Activated naive CD4-positive, alpha-beta T cell (primary cell): ENCODE results near the gene DCTPP1.
"Not testable (repeated sequence)": the region's sequence is repeated elsewhere in the genome, so short reads cannot be mapped to it uniquely, and the experiment has no call there.

Experiments used
- DNase-seq, 4 experiments: peaks; one replicate each; lab custom pipeline; 2025; lab: John Stamatoyannopoulos, UW

Gene DCTPP1

DNA sequence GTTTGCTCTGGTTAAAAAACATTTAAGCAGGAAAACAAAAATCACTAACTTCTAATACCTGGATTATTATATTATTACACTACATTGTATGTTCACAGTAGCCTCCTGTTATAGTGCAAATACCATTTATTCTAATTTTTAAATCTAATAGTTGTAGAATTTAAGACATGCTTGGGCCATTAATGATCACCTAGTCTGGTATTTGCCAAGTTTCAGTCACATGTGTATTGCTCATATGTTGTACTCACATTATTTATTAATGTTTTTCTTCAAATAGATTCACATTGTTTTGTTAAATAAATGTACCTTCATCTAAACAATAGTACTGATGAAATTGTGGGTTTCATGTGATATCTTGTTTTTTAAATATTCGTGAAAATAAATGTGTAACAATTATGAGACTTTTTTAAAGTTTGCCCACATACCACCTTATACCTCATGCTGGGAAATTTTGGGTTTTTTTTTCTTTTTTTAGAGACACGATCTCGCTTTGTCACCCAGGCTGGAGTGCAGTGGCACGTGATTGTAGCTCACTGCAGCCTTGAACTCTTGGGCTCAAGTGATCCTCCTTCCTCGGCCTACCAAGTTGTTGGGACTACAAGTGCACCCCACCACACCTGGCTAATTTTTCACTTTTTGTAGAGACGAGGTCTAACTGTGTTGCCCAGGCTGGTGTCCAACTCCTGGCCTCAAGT lies 16.6 kb downstream of the DCTPP1 start:
- DNase-seq: no peak

DNA sequence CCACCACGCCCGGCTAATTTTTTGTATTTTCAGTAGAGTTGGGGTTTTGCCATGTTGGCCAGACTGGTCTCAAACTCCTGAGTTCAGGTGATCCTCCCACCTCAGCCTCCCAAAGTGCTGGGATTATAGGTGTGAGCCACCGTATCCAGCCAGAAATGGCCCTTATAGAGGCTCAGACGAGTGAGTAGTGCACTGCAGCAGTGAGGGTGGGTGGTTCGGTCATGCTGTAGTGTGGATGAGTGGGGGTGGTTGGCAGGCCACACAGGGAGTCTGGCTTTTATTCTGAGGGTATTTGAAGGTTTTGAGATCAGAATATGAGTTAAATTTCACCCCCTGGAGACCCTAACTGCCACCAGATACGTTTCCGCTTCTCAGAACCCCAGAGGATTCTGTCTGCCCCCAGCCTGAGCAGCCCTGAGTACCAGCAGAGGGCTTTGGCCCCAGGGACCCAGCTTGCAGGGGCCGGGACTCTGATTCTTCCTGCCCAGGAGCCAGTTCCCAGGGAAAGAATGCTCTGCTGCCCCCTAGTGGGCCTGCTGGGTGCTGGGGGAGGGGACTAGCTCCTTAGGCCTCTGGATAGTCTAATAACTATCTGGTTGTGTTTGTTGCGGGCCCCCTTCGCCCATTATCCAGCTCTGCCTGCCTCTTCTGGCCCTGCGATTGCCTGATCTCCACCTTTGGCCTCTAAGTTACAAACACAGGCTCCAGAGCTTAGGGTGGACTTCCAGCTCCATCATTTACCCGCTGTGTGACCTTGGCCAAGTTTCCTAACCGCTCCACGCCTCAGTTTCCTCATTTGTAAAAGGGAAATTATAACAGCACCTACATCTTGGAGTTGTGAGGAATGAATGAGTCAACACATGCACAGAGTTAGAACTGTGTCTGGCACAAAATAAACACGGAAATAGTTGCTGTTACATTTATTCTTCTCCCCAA lies 20.4 kb downstream of the DCTPP1 start:
- peak; percentile 79 to 94 (median 93) for DNase-seq

DNA sequence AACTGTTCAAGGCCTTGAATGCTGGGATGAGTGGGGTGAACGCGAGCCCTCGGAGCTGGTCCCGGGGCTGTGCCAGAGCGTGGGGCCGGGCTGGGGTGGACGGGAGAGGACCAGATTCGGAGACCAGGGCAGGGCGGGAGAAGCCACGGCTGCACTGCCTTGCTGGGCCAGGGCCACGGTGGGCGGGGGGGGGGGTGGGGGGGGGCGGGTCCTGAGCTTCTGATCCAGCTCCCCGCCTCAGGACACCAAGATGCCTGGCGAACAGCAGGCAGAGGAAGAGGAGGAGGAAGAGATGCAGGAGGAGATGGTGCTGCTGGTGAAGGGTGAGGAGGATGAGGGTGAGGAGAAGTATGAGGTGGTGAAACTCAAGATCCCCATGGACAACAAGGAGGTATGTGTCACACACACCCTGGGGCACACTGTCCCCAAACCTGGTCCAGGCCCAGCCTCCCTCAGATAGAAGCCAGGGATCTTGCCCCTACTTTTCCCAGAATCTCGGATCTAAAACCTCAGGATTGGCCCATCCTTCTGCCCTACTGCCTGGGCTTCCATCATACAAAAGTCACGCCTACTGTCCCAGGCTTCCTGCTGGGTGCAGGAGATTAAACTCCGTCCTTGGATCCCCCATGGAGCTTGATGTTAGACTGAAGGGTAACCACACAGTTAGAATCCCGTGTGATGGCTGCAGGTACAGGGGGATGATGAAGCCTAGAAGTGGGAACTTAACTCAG lies 21.9 kb downstream of the DCTPP1 start:
- no peak for DNase-seq

DNA sequence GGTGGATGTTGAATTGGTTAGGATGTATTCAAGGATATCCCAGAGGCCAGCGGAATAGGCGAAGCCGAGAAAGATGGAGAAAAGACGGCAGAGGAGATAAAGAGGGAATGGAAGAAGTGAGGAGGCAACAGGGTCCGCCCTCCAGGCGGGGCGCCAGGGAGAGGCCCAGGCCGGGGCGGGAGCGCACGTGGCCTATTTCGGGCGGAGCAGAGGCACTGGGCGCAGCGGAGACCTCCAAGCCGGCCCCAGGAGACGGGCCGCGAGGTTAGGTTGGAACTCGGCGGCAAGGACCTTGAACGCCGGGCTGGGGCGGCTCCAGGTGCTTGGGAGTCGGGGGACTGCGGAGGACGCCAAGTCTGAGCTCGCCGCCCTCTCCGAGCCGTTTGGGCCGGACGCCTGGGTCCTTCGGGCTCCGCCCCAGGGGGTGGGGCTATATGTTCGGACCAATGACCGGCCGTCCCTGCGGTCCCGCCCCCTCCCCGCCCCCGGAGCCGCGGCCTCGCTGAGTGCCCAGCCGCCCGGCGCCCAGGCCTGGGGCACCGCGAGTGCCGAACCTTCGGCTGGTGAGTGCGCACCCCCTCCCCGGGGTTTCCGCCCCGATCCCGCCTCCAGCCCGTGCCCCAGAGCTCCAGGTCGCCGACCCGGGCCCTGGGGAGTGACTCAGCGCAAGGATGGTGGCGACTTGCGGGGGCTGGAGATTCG lies 22.6 kb downstream of the DCTPP1 start, which contains the start of gene ZNF771:
TSS of gene ZNF771 (plus strand) at position 505 of the 702 bp plus-strand sequence. CDS start 448 bp downstream, outside the sequence.
- peak; percentile 72 to 85 (median 74) for DNase-seq

DNA sequence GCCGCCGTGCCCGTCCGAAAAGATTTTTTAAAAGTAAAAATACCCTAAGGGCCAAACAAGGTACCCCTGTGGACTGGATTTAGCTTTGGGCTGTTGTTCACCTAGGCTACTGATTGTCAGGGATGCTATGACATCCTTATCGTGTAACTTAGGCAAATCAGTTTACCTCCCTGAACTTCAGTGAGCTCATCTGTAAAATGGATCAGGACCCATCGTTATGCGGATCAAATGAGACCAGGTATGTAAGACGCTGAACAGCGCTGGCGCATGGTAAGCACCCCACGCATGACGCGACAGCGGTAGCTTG lies 23.1 kb downstream of the DCTPP1 start:
- no peak for DNase-seq

DNA sequence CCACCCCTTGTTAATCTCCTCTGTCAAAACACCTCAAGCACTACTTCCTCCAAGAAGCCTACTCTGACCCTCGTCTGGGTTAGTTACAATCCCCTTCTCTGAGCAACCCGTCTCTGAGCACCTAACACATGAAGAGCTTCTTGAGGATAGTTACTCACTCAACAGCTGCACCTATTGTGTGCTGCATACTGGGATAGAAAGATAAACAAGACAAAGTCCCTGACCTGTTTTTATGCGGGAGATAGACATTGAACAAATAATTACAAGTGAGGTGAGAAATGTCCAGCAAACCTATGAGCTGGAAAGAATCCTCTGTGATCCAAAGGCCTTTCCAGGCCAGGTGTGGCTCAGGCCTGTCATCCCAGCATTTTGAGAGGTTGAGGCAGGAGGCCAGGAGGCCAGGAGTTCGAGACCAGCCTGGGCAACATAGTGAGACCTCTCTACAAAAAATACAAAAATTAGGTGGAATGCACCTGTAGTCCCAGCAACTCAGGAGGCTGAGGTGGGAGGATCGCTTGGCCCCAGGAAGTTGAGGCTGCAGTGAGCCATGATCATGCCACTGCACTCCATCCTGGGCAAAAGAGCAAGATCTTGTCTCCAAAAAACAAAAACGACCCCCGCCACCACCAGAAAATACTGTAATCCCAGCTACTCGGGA lies 27.9 kb downstream of the DCTPP1 start:
- no peak for DNase-seq

DNA sequence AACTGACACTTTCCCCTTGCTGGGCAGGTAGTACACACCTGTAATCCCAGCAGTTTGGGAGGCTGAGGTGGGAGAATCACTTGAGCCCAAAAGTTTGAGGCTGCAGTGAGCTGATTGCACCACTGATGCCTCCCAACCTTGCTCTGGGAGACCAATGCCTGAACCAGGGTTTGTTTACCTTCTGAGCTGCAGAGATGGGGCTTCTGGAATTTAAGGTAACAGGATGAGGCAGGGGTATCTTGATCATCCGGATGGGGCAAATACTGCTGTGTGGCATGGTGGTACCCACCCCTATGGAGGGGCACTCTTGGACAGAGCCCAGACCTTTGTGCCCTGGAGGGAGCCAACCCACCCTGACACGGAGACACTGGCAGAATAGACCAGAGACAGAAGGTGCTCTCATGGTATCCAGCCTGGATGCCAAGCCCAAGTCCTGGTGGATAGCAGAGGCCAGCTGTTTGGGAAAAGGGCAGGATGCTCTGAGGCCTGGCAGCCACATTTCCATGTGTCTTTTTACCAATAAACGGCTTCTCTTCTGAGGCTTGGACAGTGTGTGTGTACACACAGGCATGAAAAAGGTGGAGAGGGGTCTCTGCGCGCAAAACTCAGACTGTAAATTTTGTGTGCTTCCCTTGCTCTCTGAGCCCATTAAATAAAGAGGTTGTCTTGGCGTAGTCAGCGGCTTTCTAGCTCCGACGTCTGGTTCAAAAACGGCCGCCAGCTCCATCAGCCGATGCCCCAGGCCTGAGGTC lies 30.2 kb downstream of the DCTPP1 start:
- no peak for DNase-seq

DNA sequence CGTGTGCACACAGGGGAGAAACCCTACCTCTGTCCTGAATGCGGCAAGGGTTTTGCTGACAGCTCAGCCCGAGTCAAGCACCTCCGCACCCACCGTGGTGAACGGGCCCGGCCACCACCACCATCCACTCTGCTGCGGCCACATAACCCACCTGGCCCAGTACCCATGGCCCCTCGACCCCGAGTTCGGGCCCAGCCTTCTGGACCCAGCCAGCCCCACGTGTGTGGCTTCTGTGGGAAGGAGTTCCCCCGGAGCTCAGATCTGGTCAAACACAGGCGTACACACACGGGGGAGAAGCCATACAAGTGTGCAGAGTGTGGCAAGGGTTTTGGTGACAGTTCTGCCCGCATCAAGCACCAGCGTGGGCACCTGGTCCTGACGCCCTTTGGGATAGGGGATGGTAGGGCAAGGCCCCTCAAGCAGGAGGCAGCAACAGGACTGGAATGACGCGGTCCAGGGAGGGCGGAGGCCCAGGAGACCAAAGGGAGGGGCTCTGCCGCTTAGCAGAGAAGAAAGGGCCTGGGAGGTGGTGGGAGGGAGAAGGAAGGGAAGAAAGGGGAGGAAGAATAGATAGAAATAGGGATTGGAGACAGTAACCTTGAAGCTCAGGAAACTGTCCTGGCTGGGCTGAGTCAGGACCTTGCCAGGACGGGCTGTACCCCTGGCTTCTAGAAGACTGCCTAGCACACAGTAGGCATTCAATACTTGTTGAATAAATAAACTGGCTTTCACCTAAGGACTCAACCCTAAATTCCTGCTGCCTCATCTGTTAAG lies 31.0 kb downstream of the DCTPP1 start:
- no peak for DNase-seq

DNA sequence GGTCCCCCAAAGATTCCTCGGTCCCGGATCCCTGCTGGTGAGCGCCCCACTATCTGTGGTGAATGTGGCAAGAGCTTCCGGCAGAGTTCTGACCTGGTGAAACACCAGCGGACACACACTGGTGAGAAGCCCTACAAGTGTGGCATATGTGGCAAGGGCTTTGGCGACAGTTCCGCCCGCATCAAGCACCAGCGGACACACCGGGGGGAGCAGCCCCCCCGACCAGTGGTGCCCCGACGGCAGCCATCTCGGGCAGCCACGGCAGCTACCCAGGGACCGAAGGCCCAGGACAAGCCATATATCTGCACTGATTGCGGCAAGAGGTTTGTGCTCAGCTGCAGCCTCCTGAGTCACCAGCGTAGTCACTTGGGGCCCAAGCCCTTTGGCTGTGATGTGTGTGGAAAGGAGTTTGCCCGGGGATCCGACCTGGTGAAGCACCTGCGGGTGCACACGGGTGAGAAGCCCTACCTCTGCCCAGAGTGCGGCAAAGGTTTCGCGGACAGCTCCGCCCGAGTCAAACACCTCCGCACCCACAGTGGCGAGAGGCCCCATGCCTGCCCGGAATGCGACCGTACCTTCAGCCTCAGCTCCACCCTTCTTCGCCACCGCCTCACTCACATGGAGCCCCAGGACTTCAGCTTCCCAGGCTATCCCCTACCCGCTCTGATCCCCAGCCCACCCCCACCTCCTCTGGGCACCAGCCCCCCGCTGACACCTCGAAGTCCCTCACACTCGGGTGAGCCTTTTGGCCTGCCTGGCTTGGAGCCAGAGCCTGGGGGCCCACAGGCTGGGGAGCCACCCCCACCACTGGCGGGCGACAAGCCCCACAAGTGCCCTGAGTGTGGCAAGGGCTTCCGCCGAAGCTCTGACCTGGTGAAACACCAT lies 31.8 kb downstream of the DCTPP1 start:
- DNase-seq: no peak

DNA sequence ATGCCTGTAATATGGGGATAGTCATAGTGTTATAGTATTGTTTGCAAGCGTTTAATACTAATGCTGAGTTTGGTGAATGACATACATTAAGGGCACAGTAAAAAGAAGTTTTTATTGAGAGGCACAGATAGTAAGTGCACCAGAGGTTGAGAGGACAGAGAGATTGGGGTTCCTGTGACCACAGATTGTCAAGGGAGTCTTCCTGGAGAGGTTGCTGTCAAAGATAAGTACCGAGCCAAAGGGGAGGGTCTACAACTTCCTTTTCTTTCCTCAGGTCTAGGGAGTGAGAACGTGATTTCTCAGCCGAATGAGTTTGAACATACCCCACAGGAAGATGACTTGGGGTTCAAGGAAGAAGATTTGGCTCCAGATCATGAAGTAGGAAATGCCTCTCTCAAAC lies 32.8 kb downstream of the DCTPP1 start:
- DNase-seq: no peak

DNA sequence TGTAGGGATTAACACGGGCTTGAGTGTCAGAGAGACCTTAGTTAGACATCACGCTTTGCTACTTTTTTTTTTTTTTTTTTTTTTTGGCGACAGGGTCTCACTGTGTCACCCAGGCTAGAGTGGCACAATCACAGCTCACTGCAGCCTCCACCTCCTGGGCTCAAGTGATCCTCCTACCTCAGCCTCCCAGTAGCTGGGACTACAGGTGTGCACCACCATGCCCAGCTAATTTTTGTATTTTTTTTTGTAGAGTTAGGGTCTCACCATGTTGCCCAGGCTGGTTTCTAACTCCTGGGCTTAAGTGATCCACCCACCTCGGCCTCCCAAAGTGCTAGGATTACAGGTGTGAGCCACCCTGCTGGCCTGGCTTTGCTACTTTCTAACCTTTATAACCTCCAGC lies 33.2 kb downstream of the DCTPP1 start:
- not testable (repeated sequence) for DNase-seq

DNA sequence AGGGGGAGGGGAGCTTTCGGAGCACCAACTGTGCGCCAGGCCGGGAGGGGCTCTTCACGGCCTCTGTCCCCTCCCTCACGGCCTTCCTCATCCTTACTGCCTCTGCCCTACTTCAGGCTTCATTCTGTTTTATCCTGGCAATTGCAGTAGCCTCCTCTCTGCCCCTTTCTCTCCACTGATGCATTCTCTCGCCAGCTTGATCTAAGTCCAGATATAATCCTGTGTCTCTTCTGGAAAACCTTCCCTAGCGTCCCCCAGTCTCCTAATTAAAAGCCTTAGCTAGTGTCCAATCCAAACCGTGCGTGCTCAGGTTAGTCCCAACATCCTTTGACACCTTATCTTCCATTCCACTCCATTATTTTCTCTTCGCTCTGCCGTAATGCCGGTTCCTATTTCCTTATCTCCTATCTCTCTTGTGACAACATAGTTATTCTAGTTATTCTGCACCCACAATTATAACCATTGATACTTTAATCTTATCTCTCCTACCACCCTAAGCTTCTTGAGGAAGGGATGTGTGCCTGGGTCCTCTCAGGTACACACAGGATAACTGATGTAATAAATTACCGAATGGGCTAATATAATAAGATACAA lies 33.7 kb downstream of the DCTPP1 start:
- no peak for DNase-seq

DNA sequence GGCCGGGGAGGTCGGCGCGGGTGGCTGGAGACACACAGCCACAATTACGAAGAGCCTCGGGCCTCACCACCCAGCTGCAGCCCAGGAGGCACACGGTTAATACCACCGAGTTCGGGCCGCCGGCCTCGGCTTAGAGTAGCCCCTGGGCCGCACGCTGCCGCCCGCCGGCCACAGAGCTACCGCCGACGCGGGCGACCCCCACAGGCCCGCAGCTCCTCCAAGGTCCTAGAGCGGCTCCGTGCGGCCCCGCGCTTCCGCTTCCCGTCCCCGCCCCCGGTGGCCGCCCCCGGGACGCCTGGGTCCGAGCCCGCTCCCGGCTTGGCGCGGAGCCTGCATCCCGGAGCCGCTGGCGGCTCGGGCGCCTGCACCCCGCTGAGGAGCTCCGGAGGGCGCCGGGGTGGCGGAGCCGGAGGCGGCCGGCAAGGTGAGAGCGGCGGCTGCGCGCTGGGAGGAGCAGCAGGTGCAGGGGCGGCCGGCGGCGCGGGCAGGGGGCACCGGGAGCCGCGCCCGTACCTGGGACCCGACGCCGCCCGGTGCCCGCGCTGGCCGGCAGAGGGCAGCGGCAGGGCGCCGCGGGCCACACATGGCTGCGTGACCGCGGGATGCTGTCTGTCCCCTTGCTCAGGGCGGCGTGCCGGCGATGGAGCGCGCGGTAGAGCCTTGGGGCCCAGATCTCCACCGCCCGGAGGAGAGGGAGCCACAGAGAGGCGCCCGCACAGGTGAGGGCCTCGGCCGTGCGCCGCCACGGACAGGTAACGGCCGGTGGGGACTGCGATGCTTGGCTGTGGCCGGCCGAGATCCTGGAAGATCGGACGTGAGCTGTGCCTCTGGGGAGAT lies 34.5 kb downstream of the DCTPP1 start, which contains the start of gene ZNF48:
TSS of gene ZNF48 (plus strand) at position 266 of the 837 bp plus-strand sequence. CDS start at position 641, 375 bp downstream.
- DNase-seq: peak in 1 of 4 experiments; percentile 56

DNA sequence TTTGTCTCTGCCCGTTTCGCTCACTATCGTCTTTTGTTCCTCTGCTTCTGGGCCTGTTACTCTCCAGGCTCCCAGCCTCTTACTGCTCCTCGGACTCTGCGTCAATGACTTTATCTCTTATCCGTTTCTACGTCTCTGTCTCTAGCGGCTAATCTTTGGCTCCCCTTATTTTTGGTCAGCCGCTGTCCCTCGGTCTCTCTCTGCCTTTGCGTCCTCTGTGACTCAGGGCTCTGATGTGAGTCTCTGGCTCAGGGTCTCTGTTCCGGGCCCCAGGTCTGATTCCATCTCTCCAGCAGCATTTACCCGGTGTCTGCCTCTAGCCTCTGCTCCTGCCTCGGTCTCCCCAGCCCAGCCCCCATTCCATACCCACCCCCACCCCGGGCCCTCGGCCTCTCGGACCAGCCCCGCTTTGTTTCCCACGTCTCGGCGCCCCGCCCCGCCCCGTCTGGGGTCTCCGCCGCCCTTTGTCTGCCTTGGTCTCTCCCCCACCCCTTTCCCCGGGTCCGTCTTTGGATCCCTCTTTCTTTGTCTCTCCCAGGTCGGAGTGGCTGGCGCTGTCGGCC lies 35.2 kb downstream of the DCTPP1 start:
- no peak for DNase-seq

DNA sequence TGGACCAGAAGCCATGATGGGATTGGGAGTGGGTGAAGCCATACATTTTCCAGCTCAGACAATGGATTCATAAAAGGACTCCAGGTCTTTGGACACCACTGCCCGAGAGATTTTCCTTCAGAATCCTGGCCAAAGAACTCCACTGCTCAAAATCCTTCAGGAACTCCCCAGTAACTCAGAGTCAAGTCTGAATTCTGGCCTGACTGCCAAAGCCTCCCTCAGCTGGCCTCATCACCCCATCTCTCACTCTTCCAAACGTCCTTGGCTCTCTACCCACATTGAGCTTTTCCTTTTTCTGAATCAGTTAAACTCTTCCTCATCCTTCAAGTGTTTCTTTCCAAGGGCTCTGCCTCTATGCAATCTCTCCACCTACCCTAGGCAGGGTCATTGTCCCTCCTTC lies 46.3 kb downstream of the DCTPP1 start:
- DNase-seq: no peak

DNA sequence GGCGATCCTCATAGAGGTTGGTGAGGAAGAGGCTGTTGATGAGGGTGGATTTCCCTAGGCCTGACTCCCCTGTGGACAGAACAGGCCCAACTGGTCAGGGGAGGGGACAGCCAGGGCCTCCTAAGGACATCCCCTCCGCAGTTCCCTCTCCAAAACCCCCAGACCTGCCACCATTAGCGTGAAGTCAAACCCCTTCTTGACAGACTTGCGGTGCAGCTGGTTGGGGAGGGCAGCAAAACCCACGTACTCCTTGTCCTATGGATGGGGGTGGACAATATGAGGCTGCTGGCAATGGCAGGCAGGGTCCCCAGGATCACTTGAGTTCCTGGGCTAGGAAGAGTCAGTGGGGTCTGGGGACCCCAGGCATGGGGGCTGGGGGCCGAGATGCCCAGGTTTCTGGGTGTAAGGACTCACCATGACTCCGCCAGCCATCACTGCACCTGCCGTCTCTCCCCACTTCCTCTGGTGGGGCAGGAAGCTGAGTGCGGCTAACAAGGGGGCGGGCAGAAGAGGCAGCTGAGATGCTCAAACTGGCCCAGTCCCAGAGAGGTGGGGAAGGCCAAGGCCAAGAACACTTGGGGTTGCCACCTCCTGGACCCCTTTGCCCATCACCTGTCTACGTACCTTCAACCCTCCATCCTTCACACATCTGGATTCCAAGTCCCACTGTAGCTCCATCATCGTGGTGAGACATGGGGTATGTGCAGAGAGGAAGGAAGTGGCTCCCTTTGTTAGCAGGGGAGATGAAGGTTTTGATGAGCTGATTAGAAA lies 47.5 kb downstream of the DCTPP1 start, which contains the start of gene SEPTIN1:
TSS of gene SEPTIN1 (minus strand) at position 451 of the 771 bp plus-strand sequence. CDS start at position 432, 19 bp downstream.
- peak; percentile 34 to 68 (median 50) for DNase-seq
